B cell (primary cell): ENCODE measurements around the gene FHDC1.

Source experiments
- CTCF ChIP-seq: fragments of 200-600 bp; IDR thresholded peaks from one replicate; pipeline ENCODE4 v1.8.0; 2022; ENCODE audit warnings: antibody characterized with exemption, mild to moderate bottlenecking
- EZH2 ChIP-seq: IDR thresholded peaks from 2 replicates; pipeline ENCODE4 v1.6.1; 2012; ENCODE audit warnings: borderline replicate concordance, low read depth, mild to moderate bottlenecking, moderate library complexity, low read length; ENCODE audit not compliant: insufficient read depth, poor library complexity, severe bottlenecking

- TF ChIP-seq CTCF (no peak), EZH2 (no peak)
Observed at GRCh38 chr4:152900395-152900794, 35.7 kb upstream of the FHDC1 start.
